ENCODE results near the gene YWHAE.
"Not testable (repeated sequence)": the region's sequence is repeated elsewhere in the genome, so short reads cannot be mapped to it uniquely, and the experiment has no call there.

YWHAE gene

DNA sequence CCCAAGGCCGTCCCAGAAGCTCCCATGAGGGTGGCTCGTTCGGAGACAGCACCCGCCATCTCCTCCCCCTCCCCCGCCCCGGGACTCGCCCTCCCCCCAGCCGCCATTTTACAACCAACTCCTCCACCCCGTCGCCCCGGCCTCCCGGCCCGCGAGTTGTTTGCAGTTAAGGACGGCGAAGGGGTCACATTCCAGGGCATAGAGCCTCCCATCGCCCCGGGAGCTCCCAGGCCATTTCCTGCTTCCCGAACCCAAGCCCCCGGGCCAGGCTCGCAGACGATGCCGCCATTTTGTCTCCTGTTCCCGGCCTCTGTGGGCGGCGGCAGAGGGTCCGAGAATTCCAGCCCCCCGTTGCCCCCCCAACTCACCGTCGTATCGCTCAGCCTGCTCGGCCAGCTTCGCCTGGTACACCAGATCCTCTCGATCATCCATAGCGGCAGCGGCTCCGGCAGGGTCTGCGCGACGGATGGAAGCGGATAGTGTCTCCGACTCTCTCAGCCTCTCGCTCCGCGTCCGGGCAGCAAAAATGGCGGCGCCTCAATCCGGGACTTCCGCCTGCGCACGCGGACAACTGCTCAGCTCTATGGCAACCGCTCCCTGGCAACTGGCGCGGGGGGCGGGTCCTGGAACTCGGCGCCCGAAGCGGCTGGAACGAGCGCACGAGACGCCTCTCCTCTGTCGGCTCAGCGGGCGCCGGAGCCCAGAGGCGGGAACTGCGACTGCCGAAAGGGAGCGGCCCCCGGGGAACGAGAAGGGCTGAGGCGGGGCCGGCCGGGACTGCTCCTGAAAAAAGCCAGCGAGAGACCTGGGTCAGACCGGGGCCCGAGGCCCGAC, at the start of gene YWHAE:
YWHAE (minus strand) TSS at position 544 of the 834 bp plus-strand sequence; CDS start at position 432, 112 bp downstream.
- peak; percentile 95 for DNase-seq

DNA sequence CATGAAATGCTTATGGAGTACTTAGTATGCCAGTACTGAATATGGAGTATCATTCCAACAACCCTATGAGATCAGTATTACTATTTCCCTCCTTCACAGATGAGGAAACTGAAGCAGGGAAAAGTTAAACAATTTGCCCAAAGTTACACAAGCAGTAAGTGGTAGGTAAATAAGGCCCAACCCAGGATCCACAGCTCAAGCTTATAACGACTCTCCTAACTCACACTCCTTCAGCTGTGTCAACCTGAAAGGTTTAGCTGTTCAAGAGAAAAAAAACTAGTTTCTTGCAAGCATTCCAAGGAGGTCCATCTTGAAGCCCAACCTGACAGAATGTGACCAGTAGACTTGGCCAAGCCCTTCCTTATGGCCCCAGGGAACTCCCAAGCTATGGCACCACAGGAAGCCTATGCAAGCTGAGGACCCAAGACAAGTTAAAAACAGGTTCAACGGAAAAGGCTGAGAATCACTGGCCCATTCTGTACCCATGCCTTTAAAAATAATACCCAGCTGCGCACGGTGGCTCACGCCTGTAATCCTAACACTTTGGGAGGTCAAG, 49.5 kb upstream of the YWHAE start:
- DNase-seq, result no peak

DNA sequence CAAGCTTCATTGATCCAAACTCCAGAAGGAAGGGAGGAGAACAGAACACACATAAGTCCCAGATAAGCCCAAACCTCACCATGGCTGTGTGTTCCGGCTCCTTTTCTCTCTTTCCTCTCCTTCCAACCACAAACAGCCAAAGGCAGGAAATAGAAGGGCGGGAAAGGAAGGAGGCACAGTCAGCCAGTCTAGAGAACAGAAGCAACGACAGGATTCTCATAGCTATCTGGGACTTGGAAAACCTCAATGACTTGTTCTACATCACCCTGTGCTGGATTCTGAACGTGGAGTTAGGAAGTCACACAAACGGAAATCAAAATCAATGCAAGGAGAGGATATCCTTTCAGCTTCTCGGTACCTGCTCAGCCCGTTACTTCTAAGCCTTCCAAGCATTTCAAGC, 47.0 kb upstream of the YWHAE start:
- DNase-seq, result no peak

DNA sequence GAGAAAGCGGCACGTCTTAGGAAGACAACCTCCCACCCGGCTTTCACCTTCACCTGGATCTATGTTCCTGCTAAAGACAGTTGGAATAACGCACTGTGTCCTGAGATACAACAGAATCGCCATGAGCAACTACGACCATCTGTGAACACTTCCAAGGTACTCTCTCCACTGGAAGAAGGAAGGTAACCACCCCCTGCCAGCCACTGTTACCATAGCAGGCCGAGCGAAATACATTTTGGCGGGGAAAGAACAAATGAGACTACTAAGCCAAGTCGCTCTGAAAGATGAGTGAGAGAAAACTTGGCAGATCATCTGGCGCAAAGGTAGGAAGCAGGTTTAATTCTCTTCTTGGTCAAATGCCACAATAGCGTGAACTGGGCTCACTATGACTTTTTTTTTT, 46.2 kb upstream of the YWHAE start:
- no peak for DNase-seq

GRCh38 chr17:1445695-1446094, 45.7 kb upstream of the YWHAE start:
- not testable (repeated sequence) for DNase-seq

DNA sequence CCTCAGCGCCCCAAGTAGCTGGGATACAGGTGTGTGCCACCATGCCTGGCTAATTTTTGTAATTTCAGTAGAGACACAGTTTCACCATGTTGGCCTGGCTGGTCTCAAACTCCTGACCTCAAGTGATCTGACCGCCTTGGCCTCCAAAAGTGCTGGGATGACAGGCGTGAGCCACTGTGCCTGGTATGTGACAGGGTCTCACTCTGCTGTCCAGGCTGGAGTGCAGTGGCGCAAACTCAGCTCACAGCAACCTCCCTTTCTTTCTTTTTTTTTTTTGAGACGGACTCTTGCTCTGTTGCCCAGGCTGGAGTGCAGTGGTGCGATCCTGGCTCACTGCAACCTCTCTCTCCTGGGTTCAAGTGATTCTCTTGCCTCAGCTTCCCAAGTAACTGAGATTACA, 42.7 kb upstream of the YWHAE start:
- DNase-seq, result not testable (repeated sequence)

DNA sequence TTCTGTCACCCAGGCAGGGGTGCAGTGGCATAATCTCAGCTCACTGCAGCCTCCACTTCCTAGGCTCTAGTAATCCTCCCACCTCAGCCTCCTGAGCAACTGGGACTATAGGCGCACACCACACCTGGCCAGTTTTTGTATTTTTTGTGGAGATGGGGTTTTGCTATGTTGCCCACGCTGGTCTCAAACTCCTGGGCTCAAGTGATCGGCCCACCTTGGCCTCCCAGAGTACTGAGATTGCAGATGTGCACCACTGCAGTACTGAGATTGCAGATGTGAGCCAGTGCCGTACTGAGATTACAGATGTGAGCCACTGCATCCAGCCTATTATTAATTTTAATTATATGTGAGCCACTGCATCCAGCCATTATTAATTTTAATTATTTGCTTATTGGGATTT, 42.2 kb upstream of the YWHAE start:
- DNase-seq, result no peak

GRCh38 chr17:1440921-1441320, 40.9 kb upstream of the YWHAE start:
- DNase-seq, result no peak

DNA sequence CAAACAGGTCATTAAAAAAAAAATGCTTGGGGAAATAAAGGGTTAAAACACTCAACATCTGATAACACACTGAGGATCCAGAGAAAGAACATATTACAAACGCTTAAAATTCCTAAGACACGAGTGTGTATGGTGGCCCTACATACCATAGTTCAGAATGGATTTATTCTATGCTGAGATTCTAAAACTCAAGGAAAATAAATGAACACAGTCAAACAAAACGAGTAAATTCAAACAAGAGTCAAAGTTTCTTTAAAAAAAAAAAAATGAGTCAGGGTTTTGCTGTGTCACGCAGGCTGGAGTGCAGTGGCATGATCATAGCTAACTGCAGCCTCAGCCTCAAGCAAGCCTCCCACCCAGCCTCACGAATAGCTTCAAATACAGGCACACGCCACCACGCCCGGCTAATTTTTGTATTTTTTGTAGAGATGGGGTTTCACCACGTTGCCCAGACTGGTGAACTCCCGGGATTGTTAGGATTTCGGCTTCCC, 38.6 kb upstream of the YWHAE start:
- no peak for DNase-seq

DNA sequence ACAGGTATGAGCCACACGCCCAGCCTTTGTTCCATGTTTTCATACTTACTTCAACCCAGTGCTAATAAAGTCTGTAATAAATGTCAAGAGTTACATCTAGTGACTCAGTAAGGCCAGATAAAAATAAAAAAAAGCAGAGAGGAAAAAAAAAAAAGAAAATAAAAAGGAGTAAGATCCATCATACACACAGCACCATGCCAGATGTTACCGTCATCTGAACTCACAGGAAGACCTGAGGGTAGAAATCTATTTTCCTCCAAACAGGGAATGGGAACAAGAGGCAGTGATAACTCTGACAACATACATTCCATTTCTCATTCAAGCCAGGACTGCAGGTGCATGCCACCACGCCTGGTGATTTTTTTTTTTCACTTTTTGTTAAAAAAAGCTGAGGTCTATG, 35.3 kb upstream of the YWHAE start:
- DNase-seq, result no peak

DNA sequence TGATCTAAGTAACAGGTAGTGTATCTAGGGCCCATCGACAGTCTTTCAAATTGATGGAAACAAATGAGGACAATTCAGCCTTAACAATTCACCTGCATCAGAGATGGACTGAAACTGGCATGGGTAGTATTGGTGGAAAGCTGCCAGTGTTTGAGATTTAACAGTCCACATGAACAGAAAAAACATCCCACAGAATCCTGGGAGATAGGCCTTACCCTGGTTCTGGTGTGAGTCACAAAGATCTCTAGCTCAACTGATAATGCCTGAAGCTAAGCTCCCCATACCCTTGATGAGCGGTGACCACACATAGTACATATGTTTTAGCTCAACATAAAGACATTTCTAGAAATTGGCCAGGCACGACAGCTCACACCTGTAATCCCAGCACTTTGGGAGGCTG, 34.1 kb upstream of the YWHAE start:
- DNase-seq, result no peak

GRCh38 chr17:1431631-1432104, 31.6 kb upstream of the YWHAE start:
- no peak for DNase-seq

DNA sequence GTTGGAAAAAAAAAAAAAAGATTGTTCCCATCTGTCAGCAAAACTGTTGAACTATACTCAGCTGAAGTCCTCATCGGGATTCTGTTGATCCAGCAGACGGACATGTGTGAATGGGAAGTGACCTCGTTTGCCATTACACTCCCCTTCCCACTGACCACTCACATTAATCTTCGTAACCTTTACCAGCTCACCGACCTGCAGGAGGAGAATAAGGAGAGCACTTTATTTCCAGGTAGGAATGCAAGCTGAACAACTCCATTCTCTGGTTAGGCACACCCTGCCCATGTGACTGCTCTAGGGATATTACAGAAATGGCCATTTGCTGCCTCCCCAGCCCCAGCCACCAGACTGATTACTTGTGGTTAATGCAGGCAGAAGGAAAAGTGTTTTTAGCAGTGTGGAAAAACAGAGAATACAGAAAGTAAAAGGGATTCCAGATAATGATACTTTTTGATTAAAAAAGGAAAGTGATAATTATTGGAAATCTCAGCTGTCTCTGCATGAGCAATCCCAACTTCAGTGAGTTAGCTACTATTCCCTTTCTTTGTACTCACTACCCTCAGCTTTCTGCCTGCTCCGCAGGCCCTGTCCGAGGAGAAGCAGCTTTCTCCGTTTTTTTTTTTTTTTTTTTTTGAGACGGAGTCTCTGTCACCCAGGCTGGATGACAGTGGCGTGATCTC, 23.6 kb upstream of the YWHAE start:
- DNase-seq, result no peak

DNA sequence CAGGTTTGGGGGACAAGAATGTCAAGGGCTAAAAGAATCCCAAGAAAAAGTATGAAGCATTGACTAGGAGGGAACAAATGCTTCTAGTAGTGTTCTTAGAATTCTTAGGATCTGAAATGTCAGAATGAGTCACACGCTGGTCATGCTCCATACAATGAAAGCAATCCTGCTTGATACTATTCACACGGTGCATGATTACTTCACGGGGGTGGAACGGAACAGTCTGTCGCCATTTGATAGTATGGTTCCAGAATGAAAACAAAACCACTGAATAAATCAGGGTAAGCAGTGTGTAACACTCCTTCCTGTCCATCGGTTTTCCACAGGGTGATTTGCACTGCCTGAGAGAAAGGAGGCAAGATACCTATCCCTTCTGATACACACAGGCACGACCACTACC, 22.9 kb upstream of the YWHAE start:
- no peak for DNase-seq

GRCh38 chr17:1421470-1421869, 21.4 kb upstream of the YWHAE start:
- DNase-seq, result no peak

DNA sequence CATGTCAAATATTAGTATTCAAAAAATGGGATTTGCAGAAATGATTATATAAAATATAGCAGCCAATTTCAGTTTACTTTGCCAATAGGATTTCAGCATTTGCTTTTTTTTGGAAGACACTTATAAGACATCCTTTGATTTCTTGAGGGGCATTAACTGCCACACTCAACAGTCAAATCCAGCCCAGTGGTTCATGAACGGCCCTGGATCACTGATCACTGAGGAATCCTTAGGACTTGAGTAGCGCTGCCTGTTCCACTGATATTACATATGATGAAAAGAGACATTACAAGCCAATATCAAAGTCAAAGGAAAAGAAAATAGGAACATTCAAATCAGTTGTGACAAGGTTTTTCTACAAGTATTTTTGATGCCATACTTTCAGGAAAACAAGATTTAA, 21.0 kb upstream of the YWHAE start:
- no peak for DNase-seq

- DNase-seq, result no peak
These were observed 20.1 kb upstream of the YWHAE start for GRCh38 chr17:1420163-1420562.

DNA sequence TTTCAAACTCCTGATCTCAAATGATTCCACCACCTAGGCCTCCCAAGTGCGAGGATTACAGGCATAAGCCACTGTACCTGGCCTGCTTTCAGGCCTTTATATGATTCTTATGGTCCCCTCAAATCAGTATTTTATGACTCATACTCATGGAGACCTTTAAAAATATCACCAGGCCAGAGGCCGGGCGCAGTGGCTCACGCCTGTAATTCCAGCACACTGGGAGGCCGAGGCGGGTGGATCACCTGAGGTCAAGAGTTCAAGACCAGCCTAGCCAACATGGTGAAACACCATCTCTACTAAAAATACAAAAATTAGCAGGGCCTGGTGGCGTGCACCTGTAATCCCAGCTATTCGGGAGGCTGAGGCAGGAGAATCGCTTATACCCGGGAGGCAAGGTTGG, 18.5 kb upstream of the YWHAE start:
- not testable (repeated sequence) for DNase-seq

DNA sequence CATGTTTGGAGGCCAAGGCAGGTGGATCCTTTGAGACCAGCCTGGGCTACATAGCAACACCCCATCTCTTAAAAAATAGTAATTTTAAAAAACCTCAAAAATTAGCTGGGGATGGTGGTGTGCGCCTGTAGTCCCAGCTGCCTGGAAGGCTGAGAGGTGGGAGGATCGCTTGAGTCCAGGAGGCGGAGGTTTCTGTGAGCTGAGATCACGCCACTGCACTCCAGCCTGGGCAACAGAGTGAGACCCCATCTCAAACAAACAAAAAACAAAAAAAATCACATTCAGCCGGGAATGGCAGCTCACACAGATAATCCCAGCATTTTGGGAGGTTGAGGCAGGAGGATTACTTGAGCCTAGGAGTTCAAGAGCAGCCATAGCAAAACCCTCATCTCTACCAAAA, 16.4 kb upstream of the YWHAE start:
- no peak for DNase-seq

GRCh38 chr17:1414634-1415033, 14.6 kb upstream of the YWHAE start:
- no peak for DNase-seq

- DNase-seq, result no peak
These were observed 14.1 kb upstream of the YWHAE start for GRCh38 chr17:1414001-1414574.

- DNase-seq, result peak; percentile 95
These were observed 13.3 kb upstream of the YWHAE start for GRCh38 chr17:1413281-1413791.
